Hematopoietic multipotent progenitor cell treated with erythropoietin and hydrocortisone succinate and interleukin-3 and kit ligand, for 6 days (in vitro differentiated cells): ENCODE results near the gene UBE2V1.
"Not testable (repeated sequence)": the region's sequence is repeated elsewhere in the genome, so short reads cannot be mapped to it uniquely, and the experiment has no call there.

Source experiments
- DNase-seq: peaks from one replicate; pipeline ENCODE4 v3.0.0-alpha.2; 2015

The UBE2V1 gene

GRCh38 chr20:50094522-50094921 is 18.4 kb downstream of the UBE2V1 start:
- DNase-seq: no peak

GRCh38 chr20:50093240-50093639 is 19.7 kb downstream of the UBE2V1 start:
- no peak for DNase-seq

GRCh38 chr20:50092436-50092835 is 20.5 kb downstream of the UBE2V1 start:
- no peak for DNase-seq

GRCh38 chr20:50089787-50090177 is 23.2 kb downstream of the UBE2V1 start:
- no peak for DNase-seq

GRCh38 chr20:50089140-50089786 is 23.7 kb downstream of the UBE2V1 start:
- no peak for DNase-seq

- DNase-seq: no peak
Observed at GRCh38 chr20:50088022-50088421, 24.9 kb downstream of the UBE2V1 start.

- DNase-seq: peak; percentile 81
Observed at GRCh38 chr20:50085481-50086365, 27.2 kb downstream of the UBE2V1 start.

- DNase-seq: no peak
Observed at GRCh38 chr20:50085146-50085480, 27.8 kb downstream of the UBE2V1 start.

GRCh38 chr20:50083034-50083433 is 29.9 kb downstream of the UBE2V1 start:
- no peak for DNase-seq

- DNase-seq: not testable (repeated sequence)
Observed at GRCh38 chr20:50082056-50082455, 30.9 kb downstream of the UBE2V1 start.

- no peak for DNase-seq
Observed at GRCh38 chr20:50077818-50078601, 34.9 kb downstream of the UBE2V1 start.

GRCh38 chr20:50073500-50073899 is 39.5 kb downstream of the UBE2V1 start:
- no peak for DNase-seq

GRCh38 chr20:50071039-50071888 is 41.7 kb downstream of the UBE2V1 start:
- peak; percentile 91 for DNase-seq

GRCh38 chr20:50070361-50070760 is 42.6 kb downstream of the UBE2V1 start:
- DNase-seq: peak; percentile 24

- DNase-seq: no peak
Observed at GRCh38 chr20:50068041-50068651, 44.8 kb downstream of the UBE2V1 start.

- no peak for DNase-seq
Observed at GRCh38 chr20:50067461-50067860, 45.5 kb downstream of the UBE2V1 start.

GRCh38 chr20:50067018-50067417 is 45.9 kb downstream of the UBE2V1 start:
- DNase-seq: no peak

GRCh38 chr20:50066161-50066834 is 46.7 kb downstream of the UBE2V1 start:
- no peak for DNase-seq

- DNase-seq: no peak
Observed at GRCh38 chr20:50065325-50065615, 47.7 kb downstream of the UBE2V1 start.

GRCh38 chr20:50063763-50064162 is 49.2 kb downstream of the UBE2V1 start:
- DNase-seq: not testable (repeated sequence)

GRCh38 chr20:50062006-50062838 is 50.7 kb downstream of the UBE2V1 start:
- DNase-seq: no peak
